GM19023 (cell line): ENCODE measurements around the gene SLC37A1.

Experiments
- ATAC-seq: cut with Tn5 transposase; IDR thresholded peaks from one replicate; pipeline ENCODE4 v1.9.1; 2021; ENCODE audit warnings: mild to moderate bottlenecking, moderate library complexity; ENCODE audit not compliant: unreplicated experiment

The SLC37A1 gene

DNA sequence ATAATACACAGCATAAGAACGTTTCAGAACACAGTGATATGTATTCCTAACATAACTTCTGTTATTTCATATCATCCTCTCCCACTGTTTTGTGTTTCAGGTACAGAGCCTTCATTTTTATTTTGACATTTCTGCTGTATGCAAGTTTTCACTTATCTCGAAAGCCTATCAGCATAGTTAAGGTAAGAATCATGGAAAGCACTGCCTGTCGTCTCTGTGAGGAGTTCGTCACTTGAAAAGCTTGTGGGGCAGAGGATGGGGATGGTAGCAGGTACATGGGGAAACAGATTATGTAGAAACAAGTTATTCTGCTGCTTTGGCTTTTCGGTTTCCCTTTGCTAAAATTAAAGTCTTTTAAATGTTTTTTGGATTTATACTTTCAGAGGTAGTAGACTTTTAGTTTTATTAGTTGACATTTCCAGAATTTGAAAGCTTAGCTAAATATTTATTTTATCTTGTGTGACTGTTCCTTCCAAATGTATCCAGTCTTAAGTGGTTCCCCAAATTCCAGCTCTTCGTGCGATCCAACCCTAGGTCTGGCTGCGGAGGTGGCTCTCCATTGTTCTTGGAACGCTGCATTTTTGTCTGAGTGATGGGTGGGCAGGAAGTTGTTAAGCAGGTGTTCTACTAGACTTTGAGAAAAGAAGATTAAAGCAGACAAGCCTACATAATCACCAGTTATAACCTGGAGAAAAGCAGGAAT is 12.2 kb downstream of the SLC37A1 start:
- ATAC-seq = no peak

DNA sequence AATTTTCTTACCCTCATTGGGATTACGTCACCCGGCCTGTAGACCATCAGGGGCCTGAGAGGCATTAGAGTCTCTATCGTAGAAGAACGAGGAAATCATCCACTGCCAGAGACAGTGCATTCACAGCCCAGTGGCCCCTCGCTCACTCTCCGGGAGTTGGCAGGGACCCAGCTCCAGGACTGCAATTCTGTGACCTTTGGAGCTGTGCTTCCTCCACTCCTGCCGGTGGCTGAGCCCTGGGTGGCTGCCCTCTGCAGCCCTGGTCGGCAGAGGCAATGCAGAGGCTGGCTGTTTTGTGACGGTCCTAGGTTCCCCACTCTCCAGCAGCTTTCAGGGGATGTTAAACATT is 12.7 kb downstream of the SLC37A1 start:
- ATAC-seq = no peak

- ATAC-seq = no peak
These were observed 13.5 kb downstream of the SLC37A1 start for GRCh38 chr21:42527127-42527488.

- no peak for ATAC-seq
These were observed 14.0 kb downstream of the SLC37A1 start for GRCh38 chr21:42527489-42528158.

DNA sequence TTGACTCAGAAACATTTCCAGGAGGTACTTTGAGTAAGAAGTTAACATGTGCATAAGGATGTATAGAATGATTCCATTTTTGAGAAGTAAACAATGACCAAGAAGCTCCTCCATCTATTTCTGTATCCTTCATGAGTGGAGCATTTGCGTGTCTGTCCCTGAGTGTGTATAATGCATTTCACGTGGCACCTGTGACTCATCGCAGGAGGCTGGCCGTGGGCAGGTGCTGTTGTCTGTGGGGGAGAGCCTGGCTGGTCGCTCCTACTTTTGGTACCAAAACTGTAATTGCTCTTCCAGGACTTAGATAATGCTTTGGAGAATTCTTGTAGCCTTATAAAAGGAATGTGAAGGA is 16.5 kb downstream of the SLC37A1 start:
- no peak for ATAC-seq

DNA sequence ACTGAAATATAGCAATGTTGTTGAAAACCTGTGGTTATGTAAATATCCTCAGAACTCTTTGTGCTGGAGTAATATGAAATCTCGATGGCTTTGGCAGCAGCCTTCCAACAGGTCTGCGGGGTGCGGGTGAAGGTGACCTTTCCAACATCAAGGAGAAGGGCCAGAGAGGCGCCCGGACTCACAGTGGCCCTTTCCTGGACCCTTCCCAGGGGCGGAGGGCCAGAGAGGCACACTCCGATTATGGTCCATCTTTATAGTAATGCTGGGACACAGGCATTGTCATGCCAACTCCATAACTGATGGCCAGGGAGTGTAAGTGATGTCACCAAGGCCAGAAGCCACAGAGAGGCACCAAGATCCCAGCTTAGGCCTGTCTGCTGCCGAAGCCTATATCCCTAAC is 18.1 kb downstream of the SLC37A1 start:
- ATAC-seq = no peak

DNA sequence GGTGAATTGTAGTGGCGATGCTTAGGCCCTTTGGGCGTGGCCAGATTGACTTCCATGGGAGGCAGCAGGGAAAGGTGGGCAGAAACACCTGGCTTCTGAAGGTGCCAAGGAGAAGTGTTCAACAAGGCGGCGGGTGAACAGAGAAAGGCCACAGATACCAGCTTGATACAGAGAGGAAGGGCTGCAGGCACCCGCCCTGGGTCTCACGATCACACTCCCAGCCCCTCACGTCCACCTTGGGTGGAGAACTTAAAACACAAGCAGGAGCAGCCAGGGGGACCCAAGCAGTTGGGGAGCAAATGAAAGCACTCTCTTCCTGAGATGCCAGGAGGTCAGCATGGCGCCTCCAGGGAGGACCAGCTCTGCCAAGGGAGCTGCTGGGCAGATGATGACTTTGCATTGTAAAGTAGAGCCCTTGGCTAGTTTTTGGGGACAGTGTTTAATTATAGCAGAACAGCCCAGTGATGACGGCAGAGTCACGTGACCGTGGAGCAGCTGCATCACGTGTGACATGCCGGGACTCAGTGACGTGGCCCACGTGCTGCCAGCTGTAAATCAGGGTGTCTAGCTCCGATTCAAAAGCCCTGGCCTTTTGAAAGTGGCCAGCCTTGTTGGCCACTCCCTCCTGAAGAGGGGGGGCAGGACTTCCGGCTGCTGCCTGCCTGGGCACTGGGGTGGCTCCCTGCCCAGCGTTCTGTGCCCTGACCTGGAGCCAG is 19.0 kb downstream of the SLC37A1 start:
- ATAC-seq = no peak

- no peak for ATAC-seq
These were observed 19.8 kb downstream of the SLC37A1 start for GRCh38 chr21:42533306-42533962.

DNA sequence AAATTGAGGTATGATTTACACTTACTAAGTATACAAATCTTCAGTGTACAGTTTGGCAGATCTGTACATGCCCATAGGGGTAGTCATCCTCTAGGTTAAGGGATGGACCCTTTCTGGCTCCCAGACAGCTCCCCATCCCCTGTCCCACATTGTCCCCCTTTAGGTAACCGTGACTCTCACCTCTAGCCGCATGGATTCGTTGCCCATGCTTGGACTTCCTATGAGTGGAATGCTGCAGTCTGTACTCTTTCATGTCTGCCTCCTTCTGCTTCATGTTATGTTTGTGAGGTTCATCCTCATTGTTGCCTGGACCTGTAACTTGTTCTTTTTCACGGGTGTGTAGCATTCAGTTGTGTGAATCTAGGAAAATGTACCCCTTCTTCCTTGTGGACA is 20.3 kb downstream of the SLC37A1 start:
- no peak for ATAC-seq

DNA sequence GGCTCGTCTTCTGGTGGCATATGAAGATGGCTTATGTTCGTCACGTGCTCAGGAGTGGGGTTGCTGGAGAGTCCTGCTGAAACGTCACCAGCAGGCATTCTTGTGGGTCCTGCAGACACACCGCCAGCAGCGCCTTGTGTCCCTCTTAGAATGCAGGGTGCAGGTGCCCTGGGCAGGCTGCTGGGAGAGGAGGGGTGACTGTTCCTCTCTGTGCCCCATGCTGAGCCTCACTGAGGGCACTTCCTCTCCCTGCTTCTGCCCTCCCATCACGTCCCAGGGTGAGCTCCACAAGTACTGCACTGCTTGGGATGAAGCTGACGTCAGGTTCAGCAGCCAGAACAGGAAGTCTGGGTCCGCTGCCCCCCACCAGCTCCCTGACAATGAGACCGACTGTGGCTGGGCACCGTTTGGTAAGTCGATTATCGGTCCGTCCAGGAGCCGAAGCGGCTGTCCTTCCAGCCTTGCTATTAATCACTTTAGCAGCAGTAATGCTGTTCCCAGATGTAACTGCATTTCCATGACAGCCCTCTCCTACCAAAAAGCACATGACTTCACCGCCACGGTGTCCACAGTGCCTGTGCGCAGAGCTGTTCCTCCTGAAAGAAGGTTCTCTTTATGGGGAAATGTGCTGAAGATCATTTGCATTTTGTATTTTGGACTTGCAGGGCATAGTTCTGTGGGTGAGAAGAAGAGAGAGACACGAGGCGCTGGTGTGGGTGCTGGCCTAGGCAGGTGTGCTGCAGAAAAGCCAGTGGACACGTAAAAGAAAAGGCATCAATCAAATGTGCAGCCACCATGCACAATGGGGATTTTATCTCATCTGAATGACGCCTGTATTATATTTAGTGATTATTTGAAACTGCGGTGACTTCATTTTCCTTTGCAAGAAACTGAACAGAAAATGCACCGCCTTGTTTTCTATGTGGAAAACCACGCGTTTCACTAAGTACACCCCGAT is 21.0 kb downstream of the SLC37A1 start:
- ATAC-seq = peak; percentile 54

DNA sequence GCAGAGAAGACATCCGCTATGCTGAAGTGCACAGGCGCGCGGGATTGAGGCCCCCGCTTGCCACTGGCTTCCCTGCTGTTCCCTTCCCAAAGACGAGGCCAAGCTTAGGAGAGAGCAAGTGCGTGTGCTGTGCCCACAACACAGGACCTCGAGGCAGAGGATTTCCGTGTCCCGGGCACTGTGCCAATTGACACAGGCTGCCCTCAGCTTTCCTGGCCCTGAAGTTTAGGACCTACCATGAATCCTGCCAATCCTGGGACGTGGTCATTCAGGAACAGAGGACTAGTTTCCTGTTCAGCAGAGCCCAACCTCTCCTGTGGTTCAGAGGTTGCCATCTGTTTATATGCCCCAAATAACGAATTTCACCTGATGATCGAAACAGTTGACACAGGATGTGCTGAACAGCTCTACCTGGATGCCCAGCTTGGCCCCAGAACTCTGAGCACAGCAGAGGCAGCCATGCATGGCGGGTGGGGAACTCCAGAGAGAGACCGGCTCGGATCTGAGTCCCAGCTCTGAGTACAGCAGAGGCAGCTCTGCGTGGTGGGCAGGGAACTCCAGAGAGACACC is 22.0 kb downstream of the SLC37A1 start:
- ATAC-seq = no peak

GRCh38 chr21:42536601-42537000 is 22.9 kb downstream of the SLC37A1 start:
- no peak for ATAC-seq

DNA sequence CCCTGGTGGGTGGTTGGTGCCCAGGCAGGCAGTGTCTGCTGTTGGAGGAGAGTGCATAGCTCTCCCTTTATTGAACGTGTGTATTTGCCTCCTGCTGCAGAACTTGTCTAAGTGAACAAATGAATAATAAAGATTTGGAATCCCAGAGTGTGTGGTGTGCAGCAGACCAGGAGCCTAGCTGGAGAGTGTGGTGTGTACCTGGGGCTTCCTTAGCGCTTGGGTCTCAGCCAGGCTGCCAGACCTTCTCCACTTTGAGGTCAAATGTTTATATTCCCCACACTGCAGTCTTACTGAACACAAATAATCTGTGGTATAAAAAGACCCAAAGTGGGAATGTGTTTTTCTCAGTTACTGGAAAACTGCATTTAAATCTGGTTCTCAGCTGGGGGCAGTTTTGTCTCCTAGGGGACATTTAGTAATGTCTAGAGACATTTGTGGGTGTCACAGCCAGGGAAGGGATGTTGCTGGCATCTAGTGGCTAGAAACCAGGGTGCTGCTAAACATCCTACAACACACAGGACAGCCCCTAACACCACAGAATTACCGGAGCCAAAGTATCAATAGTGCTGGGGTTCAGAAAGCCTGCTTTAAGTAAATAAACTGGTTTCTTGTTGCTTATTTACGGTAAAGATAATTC is 23.6 kb downstream of the SLC37A1 start:
- no peak for ATAC-seq

- no peak for ATAC-seq
These were observed 25.0 kb downstream of the SLC37A1 start for GRCh38 chr21:42538479-42539275.

- no peak for ATAC-seq
These were observed 25.7 kb downstream of the SLC37A1 start for GRCh38 chr21:42539342-42539741.

- ATAC-seq = no peak
These were observed 26.3 kb downstream of the SLC37A1 start for GRCh38 chr21:42539931-42540343.

DNA sequence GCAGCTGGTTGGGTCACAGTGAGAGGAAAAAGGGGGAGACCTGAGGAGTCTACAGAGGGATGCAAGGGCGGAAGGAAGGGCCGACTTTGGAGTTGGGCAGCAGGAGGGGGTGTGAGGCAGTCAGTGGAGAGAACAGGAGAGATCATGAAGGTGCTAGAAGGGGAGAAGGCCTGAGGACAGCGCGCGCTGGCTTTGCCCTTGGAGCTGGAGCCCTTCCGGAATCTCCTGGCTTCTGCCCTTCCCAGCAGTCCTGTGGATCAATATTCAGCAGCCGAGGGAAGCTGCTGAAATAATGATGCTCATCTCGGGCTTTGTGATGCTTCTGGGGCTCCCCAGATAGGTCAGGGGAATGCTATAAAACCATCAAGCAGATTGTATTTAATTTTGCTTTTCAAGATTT is 26.7 kb downstream of the SLC37A1 start:
- no peak for ATAC-seq

GRCh38 chr21:42541174-42541573 is 27.5 kb downstream of the SLC37A1 start:
- ATAC-seq = no peak

- ATAC-seq = no peak
These were observed 28.0 kb downstream of the SLC37A1 start for GRCh38 chr21:42541618-42542017.
